ENCODE results near the gene AZI2.

The AZI2 gene

GRCh38 chr3:28328188-28329151 is 20.2 kb downstream of the AZI2 start:
- Histone ChIP-seq H3K4me1 (ENCODE audit: insufficient read depth, low read length) (no peaks in the 10 kb centered on the region), H3K9me3 (ENCODE audit: low read length) (no peaks in the 10 kb centered on the region), H2AFZ (ENCODE audit: low read depth, low read length) (no peak overlapping the region), H3K27me3 (ENCODE audit: insufficient read depth, low read length) (no peaks in the 10 kb centered on the region), H3K4me3 (ENCODE audit: low read length) (no peak overlapping the region), H3K36me3 (ENCODE audit: insufficient read depth, low read length) (peaks cover 48% of the 10 kb centered on the region)

- H3K4me1 ChIP-seq (ENCODE audit: insufficient read depth, low read length) = no peaks in the 10 kb centered on the region
- no peaks in the 10 kb centered on the region for H3K9me3 ChIP-seq (ENCODE audit: low read length)
- H3K27me3 ChIP-seq (ENCODE audit: insufficient read depth, low read length) = no peaks in the 10 kb centered on the region
- H3K36me3 ChIP-seq (ENCODE audit: insufficient read depth, low read length) = peaks cover 35% of the 10 kb centered on the region
- H3K4me3 ChIP-seq (ENCODE audit: low read length) = no peak overlapping the region
- no peak overlapping the region for H2AFZ ChIP-seq (ENCODE audit: low read depth, low read length)
Measured at GRCh38 chr3:28326458-28326926, 22.1 kb downstream of the AZI2 start.

- no peaks in the 10 kb centered on the region for H3K9me3 ChIP-seq (ENCODE audit: low read length)
- H3K36me3 ChIP-seq (ENCODE audit: insufficient read depth, low read length) = peaks cover 32% of the 10 kb centered on the region
- H3K4me3 ChIP-seq (ENCODE audit: low read length) = no peak overlapping the region
- no peaks in the 10 kb centered on the region for H3K4me1 ChIP-seq (ENCODE audit: insufficient read depth, low read length)
- no peaks in the 10 kb centered on the region for H3K27me3 ChIP-seq (ENCODE audit: insufficient read depth, low read length)
- H2AFZ ChIP-seq (ENCODE audit: low read depth, low read length) = no peak overlapping the region
Measured at GRCh38 chr3:28322464-28322863, 26.2 kb downstream of the AZI2 start.

GRCh38 chr3:28320981-28321380 is 27.6 kb downstream of the AZI2 start:
- H3K36me3 ChIP-seq (ENCODE audit: insufficient read depth, low read length) = peaks cover 24% of the 10 kb centered on the region
- no peaks in the 10 kb centered on the region for H3K4me1 ChIP-seq (ENCODE audit: insufficient read depth, low read length)
- no peaks in the 10 kb centered on the region for H3K27me3 ChIP-seq (ENCODE audit: insufficient read depth, low read length)
- no peak overlapping the region for H2AFZ ChIP-seq (ENCODE audit: low read depth, low read length)
- no peaks in the 10 kb centered on the region for H3K9me3 ChIP-seq (ENCODE audit: low read length)
- H3K4me3 ChIP-seq (ENCODE audit: low read length) = no peak overlapping the region

GRCh38 chr3:28317438-28318022 is 31.1 kb downstream of the AZI2 start:
- no peak overlapping the region for H3K4me3 ChIP-seq (ENCODE audit: low read length)
- H3K36me3 ChIP-seq (ENCODE audit: insufficient read depth, low read length) = peaks cover 6% of the 10 kb centered on the region
- H3K4me1 ChIP-seq (ENCODE audit: insufficient read depth, low read length) = no peaks in the 10 kb centered on the region
- H2AFZ ChIP-seq (ENCODE audit: low read depth, low read length) = no peak overlapping the region
- H3K9me3 ChIP-seq (ENCODE audit: low read length) = no peaks in the 10 kb centered on the region
- H3K27me3 ChIP-seq (ENCODE audit: insufficient read depth, low read length) = no peaks in the 10 kb centered on the region

- H3K4me1 ChIP-seq (ENCODE audit: insufficient read depth, low read length) = no peaks in the 10 kb centered on the region
- H3K4me3 ChIP-seq (ENCODE audit: low read length) = no peak overlapping the region
Measured at GRCh38 chr3:28316226-28316625, 32.4 kb downstream of the AZI2 start.

GRCh38 chr3:28315711-28316110 is 32.9 kb downstream of the AZI2 start:
- no peaks in the 10 kb centered on the region for H3K27me3 ChIP-seq (ENCODE audit: insufficient read depth, low read length)
- H3K4me3 ChIP-seq (ENCODE audit: low read length) = no peak overlapping the region
- H3K4me1 ChIP-seq (ENCODE audit: insufficient read depth, low read length) = no peaks in the 10 kb centered on the region
- peaks cover 6% of the 10 kb centered on the region for H3K36me3 ChIP-seq (ENCODE audit: insufficient read depth, low read length)
- no peaks in the 10 kb centered on the region for H3K9me3 ChIP-seq (ENCODE audit: low read length)
- H2AFZ ChIP-seq (ENCODE audit: low read depth, low read length) = no peak overlapping the region

More at GRCh38 chr3:28316226-28316625, 32.4 kb downstream of the AZI2 start:
- Histone ChIP-seq H3K36me3 (ENCODE audit: insufficient read depth, low read length) (peaks cover 6% of the 10 kb centered on the region), H3K27me3 (ENCODE audit: insufficient read depth, low read length) (no peaks in the 10 kb centered on the region), H3K9me3 (ENCODE audit: low read length) (no peaks in the 10 kb centered on the region), H2AFZ (ENCODE audit: low read depth, low read length) (no peak overlapping the region)

GRCh38 chr3:28308196-28308595 is 40.4 kb downstream of the AZI2 start:
- no peak overlapping the region for H3K4me3 ChIP-seq (ENCODE audit: low read length)
- no peaks in the 10 kb centered on the region for H3K9me3 ChIP-seq (ENCODE audit: low read length)
- no peak overlapping the region for H2AFZ ChIP-seq (ENCODE audit: low read depth, low read length)

GRCh38 chr3:28301688-28302087 is 46.9 kb downstream of the AZI2 start:
- Histone ChIP-seq H2AFZ (ENCODE audit: low read depth, low read length) (no peak overlapping the region), H3K4me1 (ENCODE audit: insufficient read depth, low read length) (no peaks in the 10 kb centered on the region), H3K27me3 (ENCODE audit: insufficient read depth, low read length) (no peaks in the 10 kb centered on the region), H3K36me3 (ENCODE audit: insufficient read depth, low read length) (no peaks in the 10 kb centered on the region), H3K9me3 (ENCODE audit: low read length) (no peaks in the 10 kb centered on the region), H3K4me3 (ENCODE audit: low read length) (no peak overlapping the region)

More at GRCh38 chr3:28308196-28308595, 40.4 kb downstream of the AZI2 start:
- Histone ChIP-seq H3K4me1 (ENCODE audit: insufficient read depth, low read length) (no peaks in the 10 kb centered on the region), H3K27me3 (ENCODE audit: insufficient read depth, low read length) (no peaks in the 10 kb centered on the region), H3K36me3 (ENCODE audit: insufficient read depth, low read length) (no peaks in the 10 kb centered on the region)

- Histone ChIP-seq H3K36me3 (ENCODE audit: insufficient read depth, low read length) (no peaks in the 10 kb centered on the region), H3K27me3 (ENCODE audit: insufficient read depth, low read length) (no peaks in the 10 kb centered on the region), H2AFZ (ENCODE audit: low read depth, low read length) (no peak overlapping the region), H3K4me3 (ENCODE audit: low read length) (no peak overlapping the region), H3K9me3 (ENCODE audit: low read length) (no peaks in the 10 kb centered on the region), H3K4me1 (ENCODE audit: insufficient read depth, low read length) (no peaks in the 10 kb centered on the region)
Measured at GRCh38 chr3:28300345-28300962, 48.2 kb downstream of the AZI2 start.

- no peak overlapping the region for H2AFZ ChIP-seq (ENCODE audit: low read depth, low read length)
- H3K9me3 ChIP-seq (ENCODE audit: low read length) = no peaks in the 10 kb centered on the region
- H3K36me3 ChIP-seq (ENCODE audit: insufficient read depth, low read length) = no peaks in the 10 kb centered on the region
- no peaks in the 10 kb centered on the region for H3K27me3 ChIP-seq (ENCODE audit: insufficient read depth, low read length)
- H3K4me1 ChIP-seq (ENCODE audit: insufficient read depth, low read length) = no peaks in the 10 kb centered on the region
- H3K4me3 ChIP-seq (ENCODE audit: low read length) = no peak overlapping the region
Measured at GRCh38 chr3:28299705-28300104, 48.9 kb downstream of the AZI2 start.

GRCh38 chr3:28295898-28296490 is 52.6 kb downstream of the AZI2 start:
- Histone ChIP-seq H3K36me3 (ENCODE audit: insufficient read depth, low read length) (no peaks in the 10 kb centered on the region), H2AFZ (ENCODE audit: low read depth, low read length) (no peak overlapping the region), H3K9me3 (ENCODE audit: low read length) (peaks cover 1% of the 10 kb centered on the region), H3K4me3 (ENCODE audit: low read length) (no peak overlapping the region), H3K27me3 (ENCODE audit: insufficient read depth, low read length) (no peaks in the 10 kb centered on the region), H3K4me1 (ENCODE audit: insufficient read depth, low read length) (no peaks in the 10 kb centered on the region)
